ENCODE results near the gene IKZF2.

DNA sequence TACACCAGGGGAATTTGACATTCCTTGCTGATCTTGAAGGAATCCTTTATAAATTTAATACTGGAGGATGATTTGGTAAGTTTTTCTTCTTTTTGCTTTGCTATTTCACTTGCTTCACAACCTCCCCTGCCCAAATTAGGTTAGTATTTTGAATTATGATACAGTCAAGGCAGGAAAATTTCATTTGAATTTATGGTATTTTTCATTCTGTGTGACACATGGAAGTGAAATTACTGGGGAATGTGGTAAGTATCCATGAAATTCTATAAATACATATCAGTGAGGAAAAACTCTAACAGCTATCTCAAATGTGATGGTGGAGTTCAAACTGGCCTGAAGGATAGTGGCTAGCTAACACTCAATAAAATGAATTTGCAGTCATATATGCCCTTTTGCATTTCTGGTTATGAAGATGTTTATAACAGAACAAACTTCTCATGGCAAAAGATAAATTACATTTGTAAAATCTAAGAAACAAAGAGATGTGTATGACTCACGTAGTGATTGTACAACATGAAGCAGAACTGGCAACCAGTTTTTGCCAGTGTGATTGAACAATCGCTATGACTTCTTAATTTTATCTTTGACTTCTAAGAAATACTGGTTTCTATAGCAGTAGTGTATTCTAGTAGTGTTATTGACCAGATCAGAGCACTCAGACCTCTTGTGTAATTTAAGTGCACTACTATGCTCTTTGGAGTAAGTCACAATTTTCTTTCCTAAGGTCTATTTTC, 152.6 kb downstream of the IKZF2 start:
- TF ChIP-seq POLR2A (IDR thresholded peaks at IDR 0.05) = no peak
- TF ChIP-seq, protein P1, sequence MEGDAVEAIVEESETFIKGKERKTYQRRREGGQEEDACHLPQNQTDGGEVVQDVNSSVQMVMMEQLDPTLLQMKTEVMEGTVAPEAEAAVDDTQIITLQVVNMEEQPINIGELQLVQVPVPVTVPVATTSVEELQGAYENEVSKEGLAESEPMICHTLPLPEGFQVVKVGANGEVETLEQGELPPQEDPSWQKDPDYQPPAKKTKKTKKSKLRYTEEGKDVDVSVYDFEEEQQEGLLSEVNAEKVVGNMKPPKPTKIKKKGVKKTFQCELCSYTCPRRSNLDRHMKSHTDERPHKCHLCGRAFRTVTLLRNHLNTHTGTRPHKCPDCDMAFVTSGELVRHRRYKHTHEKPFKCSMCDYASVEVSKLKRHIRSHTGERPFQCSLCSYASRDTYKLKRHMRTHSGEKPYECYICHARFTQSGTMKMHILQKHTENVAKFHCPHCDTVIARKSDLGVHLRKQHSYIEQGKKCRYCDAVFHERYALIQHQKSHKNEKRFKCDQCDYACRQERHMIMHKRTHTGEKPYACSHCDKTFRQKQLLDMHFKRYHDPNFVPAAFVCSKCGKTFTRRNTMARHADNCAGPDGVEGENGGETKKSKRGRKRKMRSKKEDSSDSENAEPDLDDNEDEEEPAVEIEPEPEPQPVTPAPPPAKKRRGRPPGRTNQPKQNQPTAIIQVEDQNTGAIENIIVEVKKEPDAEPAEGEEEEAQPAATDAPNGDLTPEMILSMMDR (IDR thresholded peaks at IDR 0.05) = no peak

Measured in heart left ventricle (tissue), 13 donors.